SK-MEL-5 (cell line): ENCODE measurements around the gene ZNF507. TPM values are rescaled to one million over a fixed set of nuclear protein-coding genes. Genes with fewer than 3 reads are reported as not detected.

Source experiments
- DNase-seq: peaks from one replicate; pipeline ENCODE4 v3.0.0-alpha.2; 2016; ENCODE audit warnings: low read depth, low spot score
- in situ Hi-C: cut with HindIII; loops from 2 replicates; pipeline ENCODE4 v1.10.0; 2016; ENCODE audit warnings: low sequenced_read_pairs, high pct_unique_total_duplicates, low pct_unique_long_range_greater_than_20kb
- polyA plus RNA-seq, 2 experiments: library from polyadenylated mRNA; depleted of rRNA; stranded (reverse); fragments of >200 nt; gene quantifications; 2 replicates each; pipeline ENCODE4 v1.2.3, GENCODE V29; 2015
- total RNA-seq: library from RNA; depleted of rRNA; stranded (reverse); fragments of >200 nt; shearing (Covaris generic); gene quantifications from 2 replicates; pipeline ENCODE4 v1.2.3, GENCODE V29; 2014; rRNA removed

Gene ZNF507
- 9.4 and 9.8 TPM in 2 replicates for total RNA-seq
- polyA plus RNA-seq (2015; cell fraction: cytosol; rRNA removed), result 8.5 and 11.5 TPM in 2 replicates
- polyA plus RNA-seq (2015; cell fraction: nucleus; rRNA removed), result 30.1 and 35.6 TPM in 2 replicates

- in situ Hi-C loops, result no loop called here
- peak; percentile 75 for DNase-seq
Measured at GRCh38 chr19:32345261-32346207, at the start of gene ZNF507. TSS of gene ZNF507 (plus strand) at chr19:32345610. CDS start at chr19:32352831, 7,221 bp downstream.

- DNase-seq, result peak; percentile 38
Measured at GRCh38 chr19:32296694-32297093, 48.7 kb upstream of the ZNF507 start.

GRCh38 chr19:32302778-32303177 lies 42.6 kb upstream of the ZNF507 start:
- DNase-seq, result no peak
- in situ Hi-C loops, result no loop called here

More at GRCh38 chr19:32296694-32297093, 48.7 kb upstream of the ZNF507 start:
- in situ Hi-C loops, result no loop called here

DNA sequence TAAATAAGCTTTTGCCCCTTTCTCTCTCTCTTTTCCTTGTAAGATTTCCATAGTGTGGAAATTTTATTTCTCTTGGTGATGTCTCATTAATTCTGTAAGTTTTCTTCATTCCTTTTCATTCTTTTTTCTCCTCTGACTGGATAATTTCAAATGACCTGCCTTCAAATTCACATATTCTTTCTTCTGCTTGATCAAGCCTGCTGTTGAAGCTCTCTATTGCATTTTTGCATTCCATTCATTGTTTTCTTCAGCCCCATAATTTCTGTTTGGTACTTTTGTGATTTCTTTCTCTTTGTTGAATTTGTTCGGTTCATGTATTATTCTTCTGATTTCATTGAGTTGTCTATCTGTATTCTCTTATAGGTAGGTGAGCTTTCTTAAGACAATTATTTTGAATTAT lies 42.2 kb upstream of the ZNF507 start:
- in situ Hi-C loops, result no loop called here
- DNase-seq, result no peak

DNA sequence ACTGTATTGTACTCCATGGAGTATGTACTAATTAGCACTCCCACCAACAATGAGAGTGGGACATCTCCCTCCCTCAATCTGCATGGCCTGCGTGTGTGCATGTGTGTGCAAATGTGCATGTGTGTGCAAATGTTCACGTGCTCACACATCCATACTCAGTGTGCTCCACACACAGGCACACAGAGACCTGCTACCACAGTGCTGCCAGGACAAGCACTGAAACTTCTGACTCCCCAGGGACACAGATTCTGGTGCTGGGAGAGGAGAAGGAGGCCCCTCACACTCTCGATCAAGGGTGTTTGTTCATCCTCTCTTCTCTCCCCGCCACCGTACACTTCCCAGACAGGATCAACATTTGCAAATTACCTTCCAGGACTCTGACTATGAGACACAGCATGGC lies 37.8 kb upstream of the ZNF507 start:
- in situ Hi-C loops, result no loop called here

DNA sequence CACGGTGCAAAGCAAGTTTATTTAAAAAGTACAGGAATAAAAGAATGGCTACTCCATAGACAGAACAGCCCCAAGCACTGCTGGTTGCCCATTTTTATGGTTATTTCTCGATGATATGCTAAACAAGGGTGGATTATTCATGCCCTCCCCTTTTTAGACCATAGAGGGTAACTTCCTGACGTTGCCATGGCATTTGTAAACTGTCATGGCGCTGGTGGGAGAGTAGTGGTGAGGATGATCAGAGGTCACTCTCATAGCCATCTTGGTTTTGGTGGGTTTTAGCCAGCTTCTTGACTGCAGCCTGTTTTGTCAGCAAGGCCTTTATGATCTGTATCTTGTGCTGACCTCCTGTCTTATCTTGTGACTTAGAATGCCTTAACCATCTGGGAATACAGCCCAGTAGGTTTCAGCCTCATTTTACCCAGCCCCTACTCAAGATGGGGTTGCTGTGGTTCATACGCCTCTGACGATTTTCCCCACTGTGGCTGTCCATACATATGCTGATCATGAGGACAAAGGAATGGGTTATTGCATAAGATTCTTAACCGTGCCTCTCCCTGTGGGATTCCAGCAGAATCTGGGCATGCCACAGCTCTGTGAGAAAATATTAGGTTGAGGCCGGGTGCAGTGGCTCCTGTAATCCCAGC lies 36.9 kb upstream of the ZNF507 start:
- in situ Hi-C loops, result no loop called here
- peak; percentile 26 for DNase-seq

More for the DNA sequence above, 37.8 kb upstream of the ZNF507 start:
- DNase-seq, result no peak

- no peak for DNase-seq
- in situ Hi-C loops, result no loop called here
Measured at GRCh38 chr19:32309711-32310390, 35.6 kb upstream of the ZNF507 start.

DNA sequence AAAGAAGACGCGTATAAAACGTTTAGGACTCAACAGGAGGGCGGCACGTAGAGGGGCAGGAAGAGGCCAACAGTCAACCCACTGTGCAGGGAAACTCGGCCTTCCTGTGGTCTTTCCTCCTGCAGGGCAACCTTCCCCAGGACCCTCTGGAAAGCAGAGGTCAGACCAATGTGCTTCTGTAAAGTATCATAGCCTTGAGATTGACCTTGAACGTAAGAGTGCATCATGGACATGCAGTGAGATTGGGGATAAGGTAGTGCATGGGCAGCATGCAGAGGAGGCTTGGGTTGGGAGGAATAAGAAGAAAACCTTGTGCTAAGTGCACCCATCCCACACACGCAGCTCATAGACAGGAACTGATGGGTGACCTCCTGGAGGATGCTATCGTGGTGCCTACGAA lies 34.0 kb upstream of the ZNF507 start:
- in situ Hi-C loops, result no loop called here
- no peak for DNase-seq

DNA sequence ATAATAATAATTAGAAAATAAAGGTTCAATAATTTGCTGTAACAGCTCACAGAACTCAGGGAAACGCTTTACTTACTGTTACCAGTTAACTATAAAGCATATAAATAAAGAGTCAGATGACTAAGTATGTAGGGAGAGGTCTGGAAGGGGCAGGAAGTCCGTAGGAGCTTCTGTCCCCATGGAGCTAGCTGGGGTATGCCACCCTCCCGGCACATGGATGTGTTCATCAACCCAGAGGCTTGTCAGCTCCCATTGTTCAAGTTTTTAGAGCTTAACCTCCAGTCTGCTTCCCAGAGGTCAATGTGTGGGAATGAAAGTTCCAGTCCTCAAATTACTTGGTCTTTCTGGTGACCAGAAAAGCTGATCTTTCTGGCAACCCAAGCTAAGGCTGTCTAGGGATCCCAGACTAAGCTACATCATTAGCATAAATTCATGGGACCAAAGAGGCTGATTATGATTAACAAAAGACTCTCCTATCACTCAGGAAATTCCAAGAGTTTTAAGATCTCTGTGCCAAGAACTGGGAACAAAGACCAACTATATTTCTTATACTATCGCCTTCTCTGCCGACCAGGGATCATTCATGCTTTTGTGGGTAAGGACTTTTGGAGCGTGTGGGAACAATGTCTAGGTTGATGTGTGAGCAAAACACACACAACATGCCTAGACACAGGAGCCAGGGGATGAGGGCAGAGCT lies 31.7 kb upstream of the ZNF507 start:
- in situ Hi-C loops, result no loop called here
- peak; percentile 78 for DNase-seq

GRCh38 chr19:32316034-32316433 lies 29.4 kb upstream of the ZNF507 start:
- no peak for DNase-seq
- in situ Hi-C loops, result no loop called here

DNA sequence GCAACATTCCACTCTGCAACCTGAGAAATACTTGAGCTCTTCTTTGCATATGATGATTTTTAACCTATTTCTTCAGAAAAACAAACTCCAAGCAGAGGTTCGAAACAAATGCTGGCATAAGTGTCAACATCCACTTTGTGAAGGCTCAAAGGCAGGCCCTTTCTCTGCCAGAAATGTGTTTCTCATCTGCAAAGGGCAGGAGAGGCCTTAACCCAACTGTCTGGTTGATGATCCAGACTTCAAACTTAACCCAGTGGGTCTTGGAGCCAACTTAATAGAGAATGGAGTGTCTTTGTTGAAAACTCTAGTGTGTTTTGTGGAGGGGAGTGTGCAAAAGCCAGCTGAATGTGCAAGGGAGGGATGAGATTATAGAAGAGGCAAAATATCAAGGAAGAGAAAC lies 28.3 kb upstream of the ZNF507 start:
- no peak for DNase-seq
- in situ Hi-C loops, result no loop called here

GRCh38 chr19:32318884-32319520 lies 26.4 kb upstream of the ZNF507 start:
- in situ Hi-C loops, result no loop called here
- peak; percentile 38 for DNase-seq

- in situ Hi-C loops, result no loop called here
- DNase-seq, result no peak
Measured at GRCh38 chr19:32322541-32322940, 22.9 kb upstream of the ZNF507 start.

- in situ Hi-C loops, result no loop called here
- peak; percentile 55 for DNase-seq
Measured at GRCh38 chr19:32324631-32325285, 20.7 kb upstream of the ZNF507 start.

DNA sequence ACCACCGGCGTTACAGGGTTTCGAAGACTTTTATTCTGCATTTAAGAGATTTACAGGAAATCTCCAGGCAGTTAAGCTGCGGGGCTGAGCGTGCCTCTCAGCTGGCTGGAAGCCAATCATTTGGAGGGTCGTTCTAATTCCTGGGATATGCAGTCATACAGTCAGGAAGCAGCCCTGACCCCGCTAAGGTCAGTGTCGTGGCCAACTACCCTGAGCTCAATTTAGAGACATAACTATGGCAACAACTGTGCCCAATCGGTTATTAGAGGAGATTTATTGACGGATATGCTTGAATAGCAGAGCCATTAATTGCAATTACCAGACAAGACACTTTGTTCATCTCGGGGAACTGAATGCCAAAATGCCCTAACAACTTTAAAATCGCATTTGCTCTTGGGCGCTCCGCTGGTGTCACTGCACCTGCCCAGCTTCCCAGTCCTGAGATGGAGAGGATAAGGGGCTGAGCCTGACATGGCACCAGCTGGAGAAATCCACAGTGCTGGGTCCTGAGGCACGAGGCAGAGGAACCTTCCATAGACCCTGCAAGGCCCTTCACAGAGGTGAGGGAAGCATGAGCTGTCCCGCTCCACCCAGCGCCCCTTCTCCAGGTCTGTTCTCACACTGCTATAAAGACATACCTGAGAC lies 15.1 kb upstream of the ZNF507 start:
- DNase-seq, result no peak
- in situ Hi-C loops, result no loop called here

DNA sequence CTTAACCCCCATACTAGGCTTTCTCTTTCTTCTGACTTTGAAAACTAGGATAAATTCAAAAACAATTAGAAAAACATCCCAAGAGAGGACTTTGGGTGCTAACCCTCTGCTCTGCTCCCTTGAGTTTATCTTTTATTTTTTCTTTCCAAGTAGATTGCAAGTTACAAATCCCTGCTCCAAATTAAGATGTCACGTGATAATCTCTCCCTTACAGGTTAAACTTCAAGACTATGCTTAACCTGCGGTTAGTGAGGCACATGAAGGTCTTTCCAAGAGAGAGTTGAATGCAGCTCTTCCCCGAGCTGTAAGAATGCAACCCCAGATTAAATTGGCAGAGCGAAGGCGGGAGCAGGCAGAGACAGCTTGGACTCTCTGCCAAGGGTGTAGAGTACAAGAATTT lies 12.2 kb upstream of the ZNF507 start:
- no peak for DNase-seq
- in situ Hi-C loops, result no loop called here
